GM21717 (cell line): Measurements from ENCODE around the gene PJVK.
"Not testable (repeated sequence)": the region's sequence is repeated elsewhere in the genome, so short reads cannot be mapped to it uniquely, and the experiment has no call there.

Experiments used
- ATAC-seq: cut with Tn5 transposase; IDR thresholded peaks from one replicate; pipeline ENCODE4 v1.9.1; 2021; ENCODE audit warnings: mild to moderate bottlenecking, moderate library complexity; ENCODE audit not compliant: unreplicated experiment

Gene PJVK, protein sequence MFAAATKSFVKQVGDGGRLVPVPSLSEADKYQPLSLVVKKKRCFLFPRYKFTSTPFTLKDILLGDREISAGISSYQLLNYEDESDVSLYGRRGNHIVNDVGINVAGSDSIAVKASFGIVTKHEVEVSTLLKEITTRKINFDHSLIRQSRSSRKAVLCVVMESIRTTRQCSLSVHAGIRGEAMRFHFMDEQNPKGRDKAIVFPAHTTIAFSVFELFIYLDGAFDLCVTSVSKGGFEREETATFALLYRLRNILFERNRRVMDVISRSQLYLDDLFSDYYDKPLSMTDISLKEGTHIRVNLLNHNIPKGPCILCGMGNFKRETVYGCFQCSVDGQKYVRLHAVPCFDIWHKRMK

DNA sequence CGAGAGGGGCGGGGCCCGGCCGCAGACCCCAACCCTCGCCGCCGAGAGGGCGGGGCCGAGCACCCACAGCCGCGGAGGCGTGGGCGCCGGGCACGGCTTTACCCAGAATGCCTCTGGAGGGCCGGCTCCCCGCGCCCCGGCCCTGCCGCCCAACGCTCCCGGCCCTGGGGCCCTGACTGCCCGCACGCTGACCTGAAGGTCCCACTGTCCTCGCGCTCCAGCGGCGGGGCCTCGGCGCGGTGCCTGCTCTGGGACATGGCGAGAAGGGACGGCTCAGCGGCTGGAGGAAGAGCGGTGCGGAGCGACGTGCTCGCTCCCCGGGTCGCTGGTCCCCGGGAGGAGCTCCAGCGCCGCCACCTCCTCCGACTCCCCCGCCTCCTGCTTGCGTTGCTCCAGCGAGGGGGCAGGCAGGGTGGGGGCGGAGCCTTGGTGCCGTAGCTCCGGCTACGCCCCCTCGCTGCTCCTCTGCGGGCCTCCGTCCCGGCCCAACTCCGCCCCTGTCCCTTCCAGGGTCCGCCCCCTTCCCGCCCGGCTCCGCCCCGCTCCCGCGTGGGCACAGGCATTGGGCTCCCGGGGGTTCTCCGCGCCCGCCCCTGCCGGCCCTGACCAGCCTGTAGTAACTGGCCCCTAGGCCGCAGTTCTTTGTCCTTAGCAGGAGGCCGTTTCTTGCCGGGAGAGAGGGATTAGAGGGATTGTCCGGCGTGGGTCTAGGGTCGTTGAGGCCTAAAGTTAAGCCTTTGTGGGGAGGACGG, at the start of gene PJVK, which contains the start of gene PRKRA:
TSS of gene PJVK (plus strand) at position 605 of the 752 bp plus-strand sequence. CDS start 2,032 bp downstream, outside the sequence.
TSS of gene PRKRA (minus strand) at position 402 of the 752 bp plus-strand sequence. CDS start at position 257, 145 bp downstream.
- peak; percentile 83 for ATAC-seq

DNA sequence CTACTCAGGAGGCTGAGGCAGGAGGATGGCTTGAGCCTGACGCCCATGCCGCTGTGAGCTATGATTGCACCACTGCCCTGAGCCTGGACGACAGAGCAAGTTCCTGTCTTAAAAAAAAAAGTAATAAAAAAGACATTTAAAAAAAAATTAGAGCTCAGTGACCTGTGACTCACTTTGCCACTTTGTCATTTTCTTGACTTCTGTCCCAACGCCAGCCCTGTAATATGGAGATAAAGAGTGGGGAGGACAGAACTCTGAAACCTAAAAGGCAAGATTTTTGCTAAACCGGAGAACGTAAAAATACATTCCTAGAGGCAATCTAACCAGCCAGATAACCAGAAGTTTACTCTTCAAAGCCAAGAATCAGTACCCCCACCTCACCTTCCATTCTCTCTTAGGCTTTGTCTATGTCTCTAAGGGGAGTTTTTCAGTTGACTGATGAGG, 49.2 kb upstream of the PJVK start:
- ATAC-seq, result no peak

DNA sequence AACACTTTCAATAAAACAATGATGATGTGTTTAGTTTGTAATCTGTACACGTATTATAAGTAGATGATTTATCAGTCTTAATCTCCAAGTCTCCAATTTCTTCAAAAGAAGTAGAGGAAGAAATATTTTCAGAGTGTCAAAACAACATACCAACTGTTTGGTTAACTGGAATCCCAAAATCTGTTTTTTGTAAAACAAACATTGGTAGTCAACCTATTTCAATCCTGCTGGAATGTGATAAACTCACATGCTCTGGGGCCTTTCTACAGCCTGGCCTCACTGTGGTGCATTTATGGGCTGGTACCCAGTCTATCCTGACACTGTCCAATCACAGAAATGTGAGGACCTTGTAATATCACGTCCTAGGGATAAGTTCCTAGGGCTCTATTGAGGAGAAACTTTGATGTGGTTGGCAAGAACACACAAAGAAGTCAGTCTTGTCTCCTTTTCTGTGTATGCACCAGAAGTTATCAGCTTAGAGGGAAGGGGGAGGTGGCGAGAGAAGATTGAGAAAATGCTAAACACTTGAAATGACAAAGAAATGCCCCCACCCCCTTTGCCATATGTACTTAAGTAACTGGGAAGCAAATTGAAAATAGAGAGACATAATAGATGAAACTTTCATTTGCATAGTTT, 47.4 kb upstream of the PJVK start:
- peak; percentile 53 for ATAC-seq

DNA sequence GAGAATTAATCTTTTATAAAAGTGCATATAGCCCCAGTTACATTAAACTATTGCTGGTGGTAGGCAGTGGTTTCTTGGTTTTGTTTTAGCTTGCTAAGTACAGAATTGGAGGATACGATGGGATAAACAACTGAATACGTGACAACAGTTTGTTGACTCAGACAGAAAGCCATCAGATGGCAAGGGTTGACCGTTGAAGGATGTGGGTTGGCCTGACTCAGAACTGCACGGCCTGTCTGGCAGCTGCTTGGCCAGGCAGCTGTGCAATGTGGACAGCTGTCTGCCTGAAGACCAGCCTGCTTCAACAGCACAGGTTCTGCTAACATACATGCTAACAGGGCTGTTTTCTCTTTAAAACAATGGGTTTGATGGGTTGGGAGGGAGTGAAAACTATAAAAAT, 46.8 kb upstream of the PJVK start:
- peak; percentile 100 for ATAC-seq

DNA sequence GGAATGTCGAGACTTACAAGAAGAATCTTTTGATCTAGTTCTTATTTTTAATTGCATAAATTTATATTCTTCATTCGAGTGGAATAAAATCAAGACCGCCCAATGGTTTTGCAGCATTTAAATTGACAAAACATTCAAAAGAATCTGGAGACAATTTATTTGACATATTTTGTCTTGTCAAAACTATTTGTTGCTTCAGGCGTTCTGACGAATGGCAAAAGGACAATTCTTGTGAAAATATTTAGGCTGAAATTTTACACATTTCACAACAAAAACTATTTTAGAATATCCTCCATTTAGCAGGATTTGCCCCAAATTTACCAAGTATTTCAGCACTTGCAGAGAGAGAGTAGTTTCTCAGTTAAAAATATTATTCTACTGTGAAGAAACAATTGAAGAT, 41.9 kb upstream of the PJVK start:
- ATAC-seq, result no peak

DNA sequence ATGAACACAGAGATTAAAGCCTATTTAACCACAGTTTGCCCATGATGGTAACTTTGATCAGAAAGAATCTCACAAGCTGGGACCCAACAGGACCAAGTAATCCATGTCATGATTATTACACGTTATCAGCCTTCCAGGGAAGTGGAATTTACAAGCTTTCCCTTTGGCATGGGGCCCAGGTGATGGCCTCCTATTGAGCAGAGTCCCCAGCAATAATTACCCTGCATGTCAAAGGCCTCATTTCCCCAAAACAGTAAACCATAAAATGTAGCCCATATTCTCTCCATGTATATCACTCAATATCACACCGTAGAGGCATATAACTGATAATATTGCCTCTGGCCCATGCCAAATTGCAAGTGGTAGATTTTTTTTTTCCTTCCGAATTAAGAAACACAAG, 39.1 kb upstream of the PJVK start:
- no peak for ATAC-seq

DNA sequence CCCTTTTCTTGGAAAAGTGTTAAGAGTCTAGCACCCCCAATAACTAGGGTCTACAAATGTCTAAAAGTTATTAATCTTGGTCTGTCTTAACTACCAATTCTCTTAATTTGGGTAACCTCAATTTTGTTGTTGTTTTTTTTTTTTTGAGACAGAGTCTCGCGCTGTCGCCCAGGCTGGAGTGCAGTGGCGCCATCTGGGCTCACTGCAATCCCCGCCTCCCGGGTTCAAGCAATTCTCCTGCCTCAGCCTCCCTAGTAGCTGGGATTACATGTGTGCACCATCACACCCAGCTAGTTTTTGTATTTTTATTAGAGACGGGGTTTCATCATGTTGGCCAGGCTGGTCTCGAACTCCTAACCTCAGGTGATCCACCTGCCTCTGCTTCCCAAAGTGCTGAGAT, 38.7 kb upstream of the PJVK start:
- not testable (repeated sequence) for ATAC-seq

DNA sequence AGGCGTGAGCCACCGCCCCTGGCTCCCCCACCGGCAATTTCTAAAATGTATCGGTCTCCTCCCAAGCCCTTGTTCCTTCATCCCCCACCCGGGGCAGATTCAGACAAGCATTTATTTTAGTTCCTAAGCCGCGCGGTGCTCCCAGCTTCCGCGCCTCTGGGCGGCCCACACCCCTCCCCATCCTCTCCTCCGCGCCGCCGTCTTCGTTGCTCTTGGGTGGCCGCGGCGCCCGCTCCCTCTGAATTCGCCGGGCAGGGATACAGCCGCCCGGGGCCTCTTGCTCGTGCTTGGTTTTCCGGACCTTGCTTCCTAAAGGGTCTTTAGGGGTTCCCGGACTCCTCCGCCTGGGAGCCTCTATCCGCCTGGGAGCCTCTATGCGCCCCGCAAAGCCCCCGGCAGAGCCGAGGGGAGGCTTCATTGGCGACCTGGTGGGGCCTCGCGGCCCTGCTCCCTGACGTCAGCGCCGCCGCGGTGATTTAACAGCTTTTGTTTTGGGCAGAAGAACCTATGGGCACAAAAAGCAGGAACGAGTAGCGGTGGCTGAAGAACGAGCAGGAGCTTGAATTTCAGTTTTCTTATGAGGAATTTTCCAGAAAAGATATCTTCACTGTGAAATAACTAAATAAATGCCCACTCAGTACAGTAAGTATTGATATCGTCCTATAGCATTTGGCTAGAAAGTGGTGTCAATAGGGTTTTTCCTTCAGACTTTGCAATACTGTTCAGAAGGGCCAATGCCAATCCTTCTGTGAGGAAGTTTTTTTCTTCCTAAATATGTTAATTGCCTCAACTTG, 37.5 kb upstream of the PJVK start:
- ATAC-seq, result peak; percentile 85

GRCh38 chr2:178414266-178415247, 36.6 kb upstream of the PJVK start:
- peak; percentile 85 for ATAC-seq

- ATAC-seq, result no peak
These were observed 35.2 kb upstream of the PJVK start for GRCh38 chr2:178415979-178416378.

DNA sequence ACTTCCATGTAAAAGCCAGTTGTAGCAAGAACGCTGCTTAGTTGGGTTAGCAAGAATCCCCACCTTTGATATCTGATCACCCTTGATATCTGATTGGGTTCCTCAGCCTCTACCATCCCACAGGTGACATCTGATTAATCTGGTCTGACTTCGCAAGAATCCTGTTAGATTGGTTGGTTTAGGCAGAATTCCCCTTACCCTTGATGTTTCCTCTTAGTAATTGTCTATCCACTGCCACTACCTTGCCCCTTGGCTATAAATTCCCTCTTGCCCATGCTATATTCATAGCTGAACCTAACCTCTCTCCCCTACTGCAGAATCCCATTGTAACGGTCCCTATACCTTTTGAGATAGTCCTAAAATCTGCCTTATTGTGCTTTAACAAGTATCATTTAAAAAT, 33.3 kb upstream of the PJVK start:
- no peak for ATAC-seq

GRCh38 chr2:178418426-178418825, 32.8 kb upstream of the PJVK start:
- ATAC-seq, result no peak

- no peak for ATAC-seq
These were observed 32.1 kb upstream of the PJVK start for GRCh38 chr2:178419123-178419522.

DNA sequence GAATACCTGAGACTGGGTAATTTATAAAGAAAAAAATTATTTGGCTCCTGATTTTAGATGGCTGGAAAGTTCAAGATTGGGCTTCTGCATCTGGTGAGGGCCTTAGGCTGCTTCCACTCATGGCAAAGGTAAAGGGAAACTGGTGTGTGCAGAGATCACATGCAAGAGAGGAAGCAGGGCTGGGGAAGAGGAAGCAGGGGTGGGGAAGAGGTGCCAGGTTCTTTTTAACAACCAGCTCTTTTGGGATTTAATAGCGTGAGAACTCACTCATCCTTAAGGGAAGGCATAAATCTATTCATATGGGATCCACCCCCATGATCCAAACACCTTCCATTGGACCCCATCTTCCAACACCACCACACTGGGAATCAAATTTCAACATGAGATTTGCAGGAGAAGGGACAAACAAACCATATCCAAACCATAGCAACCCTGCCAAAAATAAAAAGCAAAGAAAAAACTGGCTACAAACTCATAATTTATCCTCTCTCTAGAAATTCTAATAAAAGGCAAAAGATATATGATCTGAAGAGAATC, 30.6 kb upstream of the PJVK start:
- ATAC-seq, result no peak

DNA sequence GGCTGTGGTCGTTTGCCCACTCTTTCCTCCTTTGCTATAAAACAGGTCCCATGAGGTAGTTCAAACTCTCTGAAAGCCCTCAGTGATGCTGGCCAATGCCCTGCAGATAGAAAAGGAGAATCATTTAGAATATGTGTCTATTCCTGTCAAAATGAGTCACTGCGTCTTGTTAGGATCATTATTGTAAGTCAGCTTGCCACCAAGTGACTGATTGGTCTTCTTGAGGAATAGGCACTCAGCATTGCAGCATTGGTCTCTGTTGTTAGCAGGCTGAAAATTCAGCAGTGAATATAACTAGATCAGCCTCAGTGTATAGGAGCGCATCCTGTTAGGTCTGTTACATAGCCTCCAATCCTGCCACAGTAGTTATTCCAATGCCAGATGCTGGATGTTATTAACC, 29.1 kb upstream of the PJVK start:
- no peak for ATAC-seq

DNA sequence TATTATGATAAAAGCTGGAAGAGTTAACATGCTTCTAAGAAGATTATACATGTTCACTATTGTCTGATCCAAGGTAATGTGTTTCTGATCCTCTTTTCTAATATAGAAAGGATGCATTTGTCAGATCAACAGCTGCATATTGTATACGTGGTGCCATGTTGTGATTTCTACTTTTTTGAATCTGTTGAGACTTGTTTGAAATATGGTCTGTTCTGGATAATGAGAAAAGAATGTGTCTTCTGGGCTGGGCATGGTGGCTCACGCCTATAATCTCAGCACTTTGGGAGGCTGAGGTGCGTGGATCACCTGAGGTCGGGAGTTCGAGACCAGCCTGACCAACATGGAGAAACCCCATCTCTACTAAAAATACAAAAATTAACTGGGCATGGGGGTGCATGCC, 27.4 kb upstream of the PJVK start:
- ATAC-seq, result not testable (repeated sequence)

GRCh38 chr2:178425255-178425827, 25.8 kb upstream of the PJVK start:
- ATAC-seq, result no peak

DNA sequence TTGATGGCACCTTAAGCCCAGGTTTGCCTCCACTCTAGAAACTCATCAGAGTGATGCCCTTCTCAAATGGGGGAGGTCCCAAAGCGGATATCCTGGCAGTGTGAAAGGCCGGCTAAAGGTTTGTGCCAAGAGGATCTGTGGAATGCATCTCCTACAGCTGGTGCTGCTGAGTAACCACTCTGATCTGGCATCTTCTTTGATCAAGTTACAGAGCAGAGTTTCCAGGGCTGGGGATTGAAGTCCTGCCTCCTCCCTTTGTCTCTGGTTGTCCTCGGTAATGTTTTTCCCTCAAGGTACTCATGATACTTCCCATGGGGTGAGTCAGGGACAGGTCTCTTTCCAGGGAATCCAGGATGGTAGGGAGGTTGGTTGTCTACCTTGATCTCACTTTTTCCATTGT, 24.8 kb upstream of the PJVK start:
- ATAC-seq, result no peak

DNA sequence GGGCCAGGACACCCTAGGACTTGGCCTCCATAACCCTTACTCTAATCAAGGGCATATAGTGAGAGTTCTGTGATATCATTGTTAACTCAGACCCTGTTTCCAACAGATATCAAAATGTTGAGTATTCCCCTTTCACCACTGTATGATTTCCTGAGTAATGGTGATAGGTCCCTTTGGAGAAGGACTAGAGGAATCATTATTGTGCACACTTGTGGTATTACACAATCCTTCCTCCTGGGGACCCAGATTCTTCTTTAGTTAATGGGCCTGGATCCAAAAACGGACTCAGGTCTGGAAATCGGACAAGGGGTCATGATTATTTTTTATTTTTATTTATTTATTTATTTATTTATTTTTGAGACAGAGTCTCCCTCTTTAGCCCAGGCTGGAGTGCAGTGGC, 23.7 kb upstream of the PJVK start:
- ATAC-seq, result no peak
